Hematopoietic multipotent progenitor cell (in vitro differentiated cells): ENCODE measurements around the gene P2RY12. TPM values are rescaled to one million over a fixed set of nuclear protein-coding genes. Genes with fewer than 3 reads are reported as not detected.
A peak's percentile ranks its signal among the peaks of the same experiment; 100 is the strongest.

Experiments
- DNase-seq, 3 donors: peaks; one replicate each; pipeline ENCODE4 v3.0.0-alpha.2; 2011 to 2015; ENCODE audit warnings: low read depth in 2 of 3, low spot score in 2 of 3
- total RNA-seq: library from RNA; depleted of rRNA; stranded (reverse); fragments of >200 nt; gene quantifications from one replicate; pipeline ENCODE4 v1.2.3, GENCODE V29; 2012

P2RY12 gene
- total RNA-seq, 1 donor = not detected

DNA sequence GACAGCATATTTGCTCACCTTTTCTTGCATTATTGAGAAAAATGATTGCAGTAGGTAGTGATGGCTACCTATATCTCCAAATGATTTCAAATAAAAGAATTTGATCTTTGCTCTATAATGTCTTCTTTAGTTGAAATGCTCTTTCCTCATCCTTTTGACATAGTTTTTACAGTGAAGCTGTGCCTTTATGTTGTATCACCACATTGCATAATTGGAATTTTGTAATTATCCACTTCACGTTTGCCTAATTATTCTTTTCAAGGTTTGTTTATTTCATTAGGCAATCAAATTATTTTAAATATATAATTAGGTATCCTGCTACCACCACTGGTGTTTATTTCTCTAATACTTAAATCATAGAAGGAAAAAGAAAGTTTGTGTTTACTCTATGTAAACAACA, 33.9 kb downstream of the P2RY12 start:
- no peak for DNase-seq

DNA sequence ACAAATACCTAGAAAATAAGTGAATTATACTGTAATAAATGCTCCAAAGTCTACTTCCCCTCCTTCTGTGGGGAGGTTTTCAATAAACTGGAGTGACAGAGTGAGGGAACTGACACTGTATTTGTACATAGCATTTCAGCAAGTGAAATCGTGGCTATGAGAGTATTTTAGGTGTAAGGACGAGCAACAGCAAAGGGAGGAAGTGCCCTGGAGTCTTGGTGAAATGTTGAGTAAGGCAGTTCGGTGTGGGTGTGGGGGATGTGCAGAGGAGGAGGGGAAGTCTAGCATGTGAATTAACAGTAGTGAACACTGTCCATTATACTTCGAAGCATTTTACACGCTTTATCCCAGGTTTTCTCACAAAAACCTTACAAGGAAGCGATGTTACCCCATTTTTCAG, 37.1 kb downstream of the P2RY12 start:
- peak in 1 of 3 donors; percentile 60 for DNase-seq

DNA sequence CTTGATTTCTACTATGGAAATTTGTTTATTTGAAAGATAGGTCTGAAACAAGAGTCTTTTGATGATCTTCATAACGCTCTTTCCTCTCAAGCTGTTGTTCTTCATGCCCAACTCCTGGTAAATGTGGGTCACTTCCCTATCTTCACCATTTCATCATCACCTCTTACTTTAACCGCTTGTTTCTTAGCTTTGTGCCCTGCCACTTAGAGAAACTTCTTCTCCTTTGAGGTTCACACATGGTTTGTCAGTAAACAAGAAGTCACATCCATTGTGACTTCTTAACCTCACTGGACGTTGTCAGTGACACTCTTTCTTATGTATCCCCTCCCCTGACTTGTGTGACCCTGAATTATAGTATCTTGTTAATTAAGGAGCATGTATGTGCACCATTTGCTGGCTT, 38.3 kb downstream of the P2RY12 start:
- DNase-seq = peak in 1 of 3 donors; percentile 45

DNA sequence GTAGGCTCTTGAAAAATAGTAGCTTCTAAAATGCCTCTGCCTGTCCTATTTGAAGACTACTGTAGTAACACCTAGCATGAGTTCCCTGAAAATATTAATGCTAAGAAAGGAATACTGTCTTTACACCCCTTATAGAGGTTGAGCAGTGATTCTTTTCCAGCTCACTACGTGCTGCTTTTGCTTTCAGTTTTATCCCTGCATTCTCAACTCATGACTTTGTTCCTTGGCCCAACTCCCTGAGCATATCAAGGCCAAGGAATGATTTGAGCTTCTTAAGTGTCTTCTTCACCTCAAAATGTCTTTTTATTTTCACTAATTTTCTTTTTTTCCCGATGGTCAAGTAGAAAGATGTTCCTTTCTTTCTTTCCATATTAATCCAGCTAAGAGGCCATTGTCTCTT, 38.7 kb downstream of the P2RY12 start:
- DNase-seq = no peak

DNA sequence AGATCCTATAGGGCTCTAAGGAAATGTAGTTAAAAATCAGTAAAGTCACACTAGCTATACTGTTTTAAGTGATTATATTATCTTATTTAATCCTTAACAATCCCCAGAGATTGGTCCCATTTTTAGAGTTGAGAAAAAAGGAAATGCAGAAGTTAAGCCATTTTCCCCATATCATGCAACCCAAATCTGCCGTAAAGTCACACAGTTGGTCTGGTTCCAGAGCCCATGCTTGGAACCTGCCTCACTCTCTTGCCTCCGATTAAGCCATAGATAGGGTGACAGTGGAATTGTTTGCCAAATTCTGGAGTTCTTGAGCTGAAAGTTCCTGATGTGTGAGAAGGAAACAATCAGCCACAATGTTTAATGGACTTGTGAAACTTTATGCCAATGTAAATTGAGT, 52.9 kb downstream of the P2RY12 start:
- DNase-seq = no peak

DNA sequence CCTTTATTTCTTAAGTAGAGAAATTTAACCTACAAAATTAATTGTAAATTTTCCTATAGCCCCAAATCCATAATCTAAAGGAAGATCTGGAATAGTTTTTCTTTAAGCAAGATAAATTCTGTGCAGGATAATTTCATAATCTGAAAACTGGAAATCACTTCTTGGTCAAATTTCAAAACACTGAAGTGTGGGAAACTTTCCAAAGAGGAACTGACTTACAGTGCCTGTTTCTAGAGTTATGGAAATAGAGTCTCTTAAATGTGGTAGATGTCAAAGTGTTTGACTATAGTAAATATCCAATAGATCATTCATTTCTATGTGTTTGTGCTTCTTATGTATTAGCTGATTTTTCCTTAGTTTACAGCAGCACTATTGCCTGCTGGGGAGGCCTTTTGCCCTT, 53.7 kb downstream of the P2RY12 start:
- no peak for DNase-seq

DNA sequence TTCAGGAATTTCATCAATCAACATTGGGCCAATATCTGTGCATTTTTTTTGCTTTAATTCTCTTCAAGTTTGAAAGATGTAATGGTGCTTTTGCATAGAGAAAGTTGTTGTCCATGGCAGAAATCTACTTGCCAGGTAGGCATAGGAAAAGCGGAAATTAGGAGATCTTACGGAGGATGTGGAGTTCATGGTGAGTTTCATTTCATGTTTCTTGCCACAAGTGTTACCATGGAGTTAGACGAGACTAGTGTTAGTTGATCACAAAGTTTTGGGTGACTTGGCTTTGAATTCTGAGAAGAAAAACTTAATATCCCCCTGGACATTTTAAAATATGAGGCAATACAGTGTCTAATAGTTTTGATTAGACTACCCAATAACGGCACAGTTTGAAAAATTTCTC, 54.2 kb downstream of the P2RY12 start:
- no peak for DNase-seq

DNA sequence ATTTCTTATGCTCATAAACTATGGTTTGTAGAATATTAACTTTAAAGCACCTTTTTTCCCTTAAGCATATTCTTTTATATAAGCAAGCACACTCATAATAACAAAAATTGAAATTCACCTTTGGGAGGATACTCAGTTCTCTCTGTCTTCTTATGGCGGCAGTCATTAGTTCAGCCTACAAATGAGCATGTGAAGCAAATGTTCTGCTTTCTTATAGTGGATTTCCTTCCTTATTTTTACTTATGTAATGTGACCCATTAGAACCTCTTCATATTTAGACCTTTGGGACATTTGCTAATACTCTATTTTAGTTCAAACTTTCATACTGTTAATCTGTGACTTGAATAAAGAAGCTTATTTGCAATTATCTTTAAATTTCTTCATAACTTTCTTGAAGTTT, 55.2 kb downstream of the P2RY12 start, which contains the start of gene P2RY13:
P2RY13 (minus strand) TSS at position 187 of the 400 bp plus-strand sequence; CDS start at position 166, 21 bp downstream.
- no peak for DNase-seq

DNA sequence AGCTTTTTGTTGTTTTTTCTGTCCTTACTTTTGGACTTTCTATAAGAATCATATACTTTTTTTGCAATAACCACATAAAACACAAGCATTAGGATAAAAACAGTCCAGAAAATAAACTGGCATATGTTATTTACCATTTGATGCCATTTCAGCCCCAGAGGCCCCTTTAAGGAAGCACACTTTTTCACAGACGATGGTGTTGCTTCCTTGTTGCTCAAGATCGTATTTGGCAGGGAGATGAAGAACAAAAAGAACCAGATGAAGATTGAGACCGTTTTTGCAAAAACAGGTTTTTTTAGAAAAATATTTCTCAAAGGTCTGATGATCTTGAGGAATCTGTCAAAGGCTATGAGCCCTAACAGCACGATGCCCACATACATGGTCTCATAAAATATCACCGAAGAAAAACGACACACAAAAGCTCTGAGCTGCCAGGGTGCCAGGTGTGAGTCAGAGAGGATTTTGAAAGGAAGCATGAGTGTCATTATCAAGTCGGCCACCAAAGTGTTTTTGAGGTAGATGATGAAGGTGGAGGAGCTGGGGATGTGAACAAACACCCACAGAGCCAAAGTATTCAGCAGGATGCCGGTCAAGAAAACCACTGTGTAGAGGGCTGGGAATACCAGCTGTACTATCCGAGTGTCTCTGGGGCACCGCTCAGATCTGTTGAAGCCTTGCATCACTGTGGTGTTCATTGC, 56.1 kb downstream of the P2RY12 start:
- peak in 2 of 3 donors; percentile 62 to 66 for DNase-seq

DNA sequence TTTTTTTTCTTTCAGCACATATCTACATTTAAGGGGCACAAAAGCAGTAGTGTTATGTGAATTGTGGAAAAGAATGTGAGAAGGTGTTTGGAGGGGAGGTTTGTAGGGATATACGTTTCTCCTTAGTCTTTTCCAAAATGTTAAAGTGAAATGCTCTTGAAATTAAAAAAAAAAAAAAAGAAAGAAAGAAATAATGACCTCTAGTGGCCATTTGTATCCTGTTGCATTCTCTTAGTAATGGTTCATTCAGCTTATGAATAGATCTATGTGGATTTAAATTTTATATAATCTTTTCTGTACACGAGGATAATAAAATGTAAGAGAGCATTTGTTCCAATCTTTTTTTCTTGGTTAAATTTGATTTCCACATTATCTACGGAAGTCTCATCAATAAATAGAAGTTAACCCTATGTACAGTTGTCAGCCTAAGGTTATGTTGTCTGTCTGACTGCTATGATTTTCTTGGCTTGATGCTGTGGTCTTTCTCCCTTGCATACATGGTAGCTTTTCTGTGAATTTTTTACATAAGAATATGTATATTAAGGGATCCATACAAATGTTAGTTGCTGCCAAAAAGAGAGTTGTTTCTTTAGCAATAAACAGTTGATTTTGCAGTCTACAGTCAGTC, 56.9 kb downstream of the P2RY12 start:
- DNase-seq = peak in 1 of 3 donors; percentile 54

DNA sequence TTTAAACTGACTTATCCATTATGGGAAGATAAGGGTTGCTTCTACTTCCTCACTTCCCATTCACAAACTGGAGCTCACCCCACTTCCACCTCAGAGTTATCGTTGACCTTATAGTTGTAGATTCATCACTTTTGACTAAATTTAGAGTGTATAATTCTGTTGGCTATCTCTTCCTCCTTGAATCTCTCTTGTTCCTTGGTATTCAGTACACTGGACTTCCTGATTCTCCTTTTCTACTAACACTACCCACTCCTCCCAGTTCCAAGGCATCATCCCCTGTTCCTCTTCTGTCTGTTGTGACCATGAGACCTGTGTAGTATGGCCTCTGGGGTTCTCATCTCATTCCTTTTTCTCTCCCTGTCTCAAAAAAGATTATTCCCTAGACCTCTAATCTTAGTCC, 62.0 kb downstream of the P2RY12 start:
- no peak for DNase-seq

DNA sequence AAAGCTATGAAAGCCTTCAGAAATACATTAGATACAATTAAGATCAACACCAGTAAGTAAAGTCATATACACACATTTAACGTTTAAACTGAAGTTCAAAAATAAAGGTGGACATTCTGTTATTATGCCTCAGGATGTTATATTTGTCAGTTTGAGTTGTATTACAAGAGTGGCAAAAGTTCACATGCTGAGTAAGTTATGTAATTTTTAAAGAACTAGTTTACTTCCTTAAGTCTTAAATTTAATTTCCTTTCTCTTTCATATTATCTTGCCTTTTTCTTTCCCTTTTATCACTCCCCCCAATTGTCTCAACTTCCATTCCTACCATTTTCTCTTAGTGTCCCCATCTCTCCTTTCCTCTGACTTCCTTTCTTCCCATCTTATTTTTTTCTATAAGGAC, 63.0 kb downstream of the P2RY12 start:
- DNase-seq = no peak

DNA sequence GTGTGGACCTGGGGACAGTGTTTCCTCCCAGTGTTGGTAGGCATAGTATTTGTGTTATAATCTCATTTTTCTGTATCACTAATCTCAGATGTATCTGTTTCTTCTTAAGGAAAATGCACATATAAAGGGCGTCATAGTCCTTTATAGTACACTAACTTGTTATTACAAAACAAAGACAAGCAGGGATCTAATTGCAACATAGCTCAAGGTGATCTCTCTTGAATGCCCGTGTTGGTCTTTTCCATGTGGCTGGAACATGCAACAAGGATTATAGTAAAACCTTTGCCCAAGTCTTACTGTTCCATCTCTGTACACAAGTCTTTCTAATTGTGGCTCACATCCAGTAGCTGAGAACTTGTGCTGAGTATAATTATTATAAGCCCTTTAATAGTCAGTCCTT, 64.4 kb downstream of the P2RY12 start:
- no peak for DNase-seq

DNA sequence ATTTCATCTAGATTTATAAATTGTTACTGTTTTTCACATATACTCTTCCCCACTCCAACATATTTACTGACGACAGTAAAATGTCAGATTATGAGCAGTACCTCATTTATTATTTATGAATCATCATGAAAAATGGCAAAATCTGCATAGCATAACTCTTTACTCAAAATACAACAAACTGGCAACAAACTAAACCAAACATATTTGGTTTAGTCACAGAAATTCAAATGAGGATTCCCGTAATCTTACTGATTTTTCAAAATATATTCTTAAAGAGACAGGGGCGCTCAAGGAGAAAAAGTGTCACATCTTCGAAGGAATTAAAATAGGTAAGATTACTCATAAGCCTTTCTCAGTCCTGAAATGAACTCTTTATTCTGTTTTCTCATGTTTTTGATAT, 64.9 kb downstream of the P2RY12 start:
- DNase-seq = no peak

DNA sequence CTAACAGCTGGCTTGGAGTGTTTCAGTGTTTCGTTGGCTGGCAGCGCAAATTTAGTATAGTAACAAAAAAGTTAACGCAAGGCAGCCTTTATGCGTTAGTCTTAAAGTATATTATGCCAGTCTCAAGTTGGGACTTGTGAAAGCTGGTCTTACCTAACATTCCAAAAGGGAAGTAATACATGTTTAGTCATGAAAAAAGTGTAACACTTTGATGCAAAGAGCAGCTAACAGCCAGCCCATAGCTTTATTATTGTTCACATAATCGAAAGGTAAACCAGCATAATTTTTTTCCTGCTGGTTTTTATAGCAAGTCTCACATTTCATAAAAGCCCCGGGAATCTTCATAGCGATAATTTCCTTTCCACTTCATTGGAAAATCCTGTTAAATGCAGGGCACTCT, 65.6 kb downstream of the P2RY12 start:
- DNase-seq = no peak

DNA sequence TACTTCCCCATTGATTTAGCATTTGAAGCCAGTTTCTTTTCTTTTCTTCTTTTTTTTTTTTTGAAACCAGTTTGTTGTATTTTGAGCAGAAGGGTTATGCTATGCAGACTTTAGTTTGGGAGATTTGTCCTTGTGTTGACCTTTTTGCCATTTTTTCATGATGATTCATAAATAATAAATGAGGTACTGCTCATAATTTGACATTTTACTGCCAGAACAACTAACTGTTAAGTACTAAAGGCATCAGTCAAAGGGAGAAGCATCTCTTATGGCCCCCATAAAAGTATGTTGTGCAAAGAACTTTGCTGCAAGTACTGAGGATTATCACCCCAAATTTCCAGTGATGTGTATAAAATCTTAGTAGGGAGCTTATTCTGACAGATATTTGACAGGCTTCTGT, 66.2 kb downstream of the P2RY12 start:
- DNase-seq = no peak

DNA sequence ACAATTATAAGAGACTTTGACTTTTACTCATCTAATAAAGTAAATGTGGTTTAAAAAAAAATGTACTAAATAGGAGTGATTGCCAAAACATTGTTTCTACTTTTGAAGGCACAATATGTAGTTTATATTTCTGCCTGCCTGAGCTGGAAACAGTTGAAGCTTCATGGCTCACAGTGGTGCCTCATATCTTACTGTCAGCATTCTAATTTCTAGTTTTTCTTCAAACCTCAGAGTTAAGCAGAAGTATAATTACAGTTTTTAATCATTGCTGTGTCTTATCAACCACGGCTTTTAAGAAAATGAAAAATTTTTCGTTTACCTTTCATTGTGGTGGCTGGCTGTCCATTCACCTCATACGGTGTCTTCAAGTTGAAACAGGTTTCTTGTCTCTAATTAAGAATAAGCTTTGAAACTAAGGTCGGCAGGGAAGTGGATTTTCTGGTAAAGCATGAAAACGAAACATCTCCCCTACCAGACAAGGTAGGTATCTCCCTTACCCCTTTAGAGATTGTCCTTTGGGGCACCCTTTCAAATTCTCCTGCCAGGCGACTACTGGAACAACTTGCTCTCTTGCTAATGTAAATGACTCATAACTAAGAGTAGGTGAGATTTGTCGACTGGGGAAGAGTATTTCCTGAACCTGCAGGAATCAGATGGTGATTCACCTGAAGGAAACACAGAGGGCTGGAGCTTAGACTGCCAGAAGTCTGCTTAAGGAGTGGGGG, 68.1 kb downstream of the P2RY12 start, which contains the start of gene GPR87:
GPR87 (minus strand) TSS at position 554 of the 725 bp plus-strand sequence. CDS start 16,720 bp downstream, outside the sequence.
- DNase-seq = no peak

DNA sequence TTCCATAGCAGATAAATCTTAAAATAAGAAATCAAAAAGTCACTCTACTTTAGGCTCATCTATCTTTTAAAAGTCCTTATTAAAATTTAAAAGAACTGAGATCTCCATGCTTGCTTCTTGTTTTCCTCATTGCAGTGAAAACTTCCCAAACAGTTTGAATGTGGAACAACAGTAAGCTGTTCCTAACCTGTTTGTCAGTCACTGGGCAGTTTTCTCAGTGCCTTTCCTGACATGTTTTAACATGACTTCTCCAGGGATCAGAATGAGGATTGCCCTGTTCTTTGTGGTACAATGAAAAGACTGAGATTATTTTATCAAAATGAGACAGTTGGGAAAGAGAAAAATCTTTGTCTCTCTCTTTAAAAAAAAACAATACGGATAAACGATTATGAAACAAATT, 68.7 kb downstream of the P2RY12 start:
- no peak for DNase-seq

DNA sequence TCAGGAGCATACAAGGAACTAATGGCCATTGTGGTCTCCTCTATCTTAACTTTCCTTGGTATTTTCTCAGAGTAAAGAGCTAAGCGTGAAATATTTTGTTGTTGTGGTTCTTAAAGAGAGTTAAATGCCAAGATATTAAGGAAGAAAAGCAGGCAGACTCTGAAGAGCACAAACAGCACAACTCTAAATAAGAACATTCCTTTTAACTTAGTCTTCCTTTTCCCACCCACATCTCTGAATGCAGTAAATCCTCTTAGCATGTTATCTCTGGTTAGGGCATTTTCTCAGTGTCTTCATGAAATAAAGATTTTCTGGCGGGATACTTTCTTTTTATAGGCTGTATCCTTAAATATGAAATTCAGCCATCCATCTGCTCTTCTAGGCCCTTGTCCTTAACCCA, 69.4 kb downstream of the P2RY12 start:
- no peak for DNase-seq

DNA sequence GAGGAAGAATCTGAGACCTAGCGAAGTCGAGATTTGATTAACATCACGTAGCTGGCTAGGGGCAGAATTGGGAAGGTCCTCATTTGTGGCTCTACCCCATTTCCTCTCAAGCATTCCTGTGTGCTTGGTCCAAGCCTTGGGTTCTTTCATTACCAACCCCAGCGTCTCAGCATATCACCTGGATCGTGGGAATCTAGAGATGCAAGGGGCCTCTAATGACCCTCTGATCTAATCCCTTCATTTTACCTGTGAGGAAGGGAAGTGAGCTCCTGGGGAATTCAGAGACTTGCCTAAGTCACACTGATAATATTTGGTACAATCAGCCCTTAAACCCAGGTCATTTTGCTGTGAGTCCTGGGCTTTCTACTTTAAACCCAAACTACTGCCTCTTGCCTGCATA, 70.0 kb downstream of the P2RY12 start:
- DNase-seq = no peak

DNA sequence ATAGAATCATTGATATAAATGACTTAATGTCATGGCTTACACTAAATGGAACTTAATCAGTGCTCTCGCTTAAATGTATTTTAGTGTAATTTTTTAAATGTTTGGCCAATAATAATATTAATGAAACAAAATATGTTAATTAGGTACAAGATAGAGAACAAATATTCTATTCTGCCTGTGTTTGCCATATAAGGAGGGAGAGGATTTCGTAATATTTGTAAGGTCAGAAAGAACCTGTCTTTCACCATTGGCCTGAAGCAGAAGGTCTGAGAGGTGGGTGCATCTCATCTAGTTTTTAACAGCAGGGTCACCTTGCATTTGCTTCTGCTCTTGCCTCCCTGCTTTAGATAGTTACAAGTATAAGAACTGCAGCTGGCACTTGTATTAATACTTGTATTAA, 70.4 kb downstream of the P2RY12 start:
- no peak for DNase-seq

DNA sequence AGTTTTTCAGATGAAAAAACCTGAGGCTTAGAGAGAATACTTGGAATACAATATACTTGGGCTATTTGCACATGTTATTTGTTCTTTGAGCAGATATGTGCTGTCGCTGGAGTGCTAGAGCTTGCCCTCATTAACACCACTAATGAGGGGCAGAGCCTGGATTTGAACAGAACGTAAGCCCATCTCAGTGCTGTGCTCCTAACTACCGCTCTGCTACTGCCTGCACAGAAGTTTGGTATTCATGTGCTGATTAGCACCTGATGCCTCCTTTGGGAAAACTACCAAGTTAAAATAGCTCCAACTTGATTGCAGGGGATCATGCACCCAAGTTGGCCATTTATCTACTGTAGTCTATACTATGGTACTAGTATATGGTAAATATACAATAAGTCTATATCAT, 71.6 kb downstream of the P2RY12 start:
- no peak for DNase-seq
